ENCODE measurements around the gene PDIA5. TPM values are rescaled to one million over a fixed set of nuclear protein-coding genes. Genes with fewer than 3 reads are reported as not detected.

Gene PDIA5
- polyA plus RNA-seq, 1 donor (not counting 4 experiments of a cell fraction or from before 2014, with no cell fraction given): 29.8 TPM

DNA sequence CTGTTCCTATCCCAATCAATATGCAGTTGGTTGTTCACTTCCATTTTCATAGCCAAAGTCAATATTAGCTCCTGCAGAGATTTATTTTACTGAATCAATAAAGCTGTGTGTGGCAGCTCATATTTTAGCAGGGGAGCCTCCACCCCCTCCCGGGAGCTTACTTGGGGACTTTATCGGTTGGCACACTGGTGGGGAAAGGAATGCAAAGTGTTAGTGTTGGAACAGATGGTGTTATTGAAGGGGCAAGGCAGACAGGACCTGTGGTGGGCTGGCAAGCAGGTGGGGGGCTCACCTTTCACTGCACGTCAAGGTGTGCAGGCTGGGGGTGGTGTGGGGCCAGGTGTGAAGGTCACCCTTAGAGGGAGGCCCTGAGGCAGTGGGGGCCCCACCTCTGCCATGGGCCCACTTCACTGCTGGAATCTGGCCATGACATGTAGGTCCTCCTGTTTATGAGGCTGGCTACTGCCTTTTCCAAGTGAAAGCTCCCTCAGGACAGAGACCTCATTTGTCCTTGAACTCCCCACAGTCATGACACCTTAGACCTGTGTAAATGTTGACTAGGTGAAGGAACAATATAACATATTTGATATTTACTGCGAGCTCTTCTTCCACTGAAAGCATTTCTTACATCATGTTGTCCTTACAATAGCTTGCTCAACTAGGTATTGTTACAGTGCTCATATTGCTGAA lies 90.9 kb downstream of the PDIA5 start:
- Histone ChIP-seq H3K27ac (ENCODE audit: control insufficient read depth, insufficient read depth, low read length) (no peak overlapping the region), H3K9me1 (ENCODE audit: control insufficient read depth, extremely low read depth, insufficient read depth, low read length) (no peaks in the 10 kb centered on the region), H3K9ac (ENCODE audit: control insufficient read depth, extremely low read depth, insufficient read depth, low read length) (no peak overlapping the region), H3K79me2 (ENCODE audit: control insufficient read depth, insufficient read depth, low read length) (no peaks in the 10 kb centered on the region), H3K36me3 (ENCODE audit: control insufficient read depth in 2 of 2, extremely low read depth in 1 of 2, insufficient read depth in 2 of 2, low read length in 2 of 2) (peaks cover 34 to 45% of the 10 kb centered on the region in 2 experiments), H3K4me2 (ENCODE audit: control insufficient read depth, extremely low read depth, insufficient read depth, low read depth, low read length) (no peak overlapping the region), H2AFZ (ENCODE audit: control insufficient read depth, low read length) (no peak overlapping the region), H3K27me3 (ENCODE audit: control insufficient read depth, extremely low read depth, insufficient read depth, low read length) (no peaks in the 10 kb centered on the region), H3K9me3 (ENCODE audit: control insufficient read depth, low read depth, low read length) (no peaks in the 10 kb centered on the region), H3K4me3 (ENCODE audit: control insufficient read depth in 2 of 3, extremely low read depth in 1 of 3, insufficient read depth in 2 of 3, low read depth in 1 of 3, low read length in 3 of 3) (no peak overlapping the region), H4K20me1 (ENCODE audit: control insufficient read depth, extremely low read depth, insufficient read depth, low read length) (no peaks in the 10 kb centered on the region), H3K4me1 (ENCODE audit: control insufficient read depth, extremely low read depth, insufficient read depth, low read length) (no peaks in the 10 kb centered on the region)
- FAIRE-seq (no peak), DNase-seq (ENCODE audit: low read depth, low spot score) (no peak)
- dilution Hi-C loops (cut with MboI; ENCODE audit: extremely low pct_ligation_motif_present, low sequenced_read_pairs): no loop called here
- TF ChIP-seq CTCF (optimal IDR thresholded peaks at IDR 0.05 in 1 of 3, IDR thresholded peaks at IDR 0.05 in 1 of 3, conservative IDR thresholded peaks at IDR 0.05 in 1 of 3; ENCODE audit: extremely low read depth in 1 of 3, insufficient read depth in 2 of 3, low read length in 3 of 3): no peak
- TF ChIP-seq EZH2 (IDR thresholded peaks at IDR 0.05; ENCODE audit: low read length): no peak

DNA sequence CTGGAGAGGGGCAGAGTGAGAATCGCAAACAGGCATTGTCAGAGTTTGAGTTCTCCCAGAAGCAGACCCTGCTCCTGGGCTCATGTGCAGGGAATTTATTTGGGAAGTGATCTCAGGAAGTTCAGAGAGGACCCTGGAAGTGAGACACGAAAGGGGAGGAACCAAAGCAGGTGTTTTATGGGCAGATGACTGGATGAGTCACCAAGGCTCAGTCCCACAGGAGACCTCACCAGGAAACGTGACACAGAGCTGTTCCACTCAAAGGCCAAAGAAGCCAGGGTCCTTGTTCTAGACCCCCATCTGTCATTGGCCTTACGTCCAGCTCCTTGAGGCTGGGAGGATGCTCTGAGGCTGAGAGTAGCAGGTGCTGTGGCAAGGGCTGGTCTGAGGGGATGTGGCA lies 91.5 kb downstream of the PDIA5 start:
- Histone ChIP-seq H3K79me2 (ENCODE audit: control insufficient read depth, insufficient read depth, low read length) (no peaks in the 10 kb centered on the region), H2AFZ (ENCODE audit: control insufficient read depth, low read length) (no peak overlapping the region), H3K36me3 (ENCODE audit: control insufficient read depth in 2 of 2, extremely low read depth in 1 of 2, insufficient read depth in 2 of 2, low read length in 2 of 2) (peaks cover 29 to 47% of the 10 kb centered on the region in 2 experiments), H3K9ac (ENCODE audit: control insufficient read depth, extremely low read depth, insufficient read depth, low read length) (no peak overlapping the region), H3K27ac (ENCODE audit: control insufficient read depth, insufficient read depth, low read length) (no peak overlapping the region), H3K27me3 (ENCODE audit: control insufficient read depth, extremely low read depth, insufficient read depth, low read length) (no peaks in the 10 kb centered on the region), H3K4me1 (ENCODE audit: control insufficient read depth, extremely low read depth, insufficient read depth, low read length) (no peaks in the 10 kb centered on the region), H4K20me1 (ENCODE audit: control insufficient read depth, extremely low read depth, insufficient read depth, low read length) (no peaks in the 10 kb centered on the region), H3K4me3 (ENCODE audit: control insufficient read depth in 2 of 3, extremely low read depth in 1 of 3, insufficient read depth in 2 of 3, low read depth in 1 of 3, low read length in 3 of 3) (no peak overlapping the region), H3K9me3 (ENCODE audit: control insufficient read depth, low read depth, low read length) (no peaks in the 10 kb centered on the region), H3K9me1 (ENCODE audit: control insufficient read depth, extremely low read depth, insufficient read depth, low read length) (no peaks in the 10 kb centered on the region), H3K4me2 (ENCODE audit: control insufficient read depth, extremely low read depth, insufficient read depth, low read depth, low read length) (no peak overlapping the region)
- dilution Hi-C loops (cut with MboI; ENCODE audit: extremely low pct_ligation_motif_present, low sequenced_read_pairs): no loop called here
- no peak for FAIRE-seq
- DNase-seq (ENCODE audit: low read depth, low spot score): no peak
- no peak for TF ChIP-seq EZH2 (IDR thresholded peaks at IDR 0.05; ENCODE audit: low read length)
- no peak for TF ChIP-seq CTCF (optimal IDR thresholded peaks at IDR 0.05 in 1 of 3, IDR thresholded peaks at IDR 0.05 in 1 of 3, conservative IDR thresholded peaks at IDR 0.05 in 1 of 3; ENCODE audit: extremely low read depth in 1 of 3, insufficient read depth in 2 of 3, low read length in 3 of 3)

Data from keratinocyte (primary cell).